ENCODE measurements around the gene TIMP1. TPM values are rescaled to one million over a fixed set of nuclear protein-coding genes. Genes with fewer than 3 reads are reported as not detected.

Gene TIMP1
- total and polyA plus RNA-seq, 3 donors from 2014 or later = 535 to 995 (median 708) TPM

DNA sequence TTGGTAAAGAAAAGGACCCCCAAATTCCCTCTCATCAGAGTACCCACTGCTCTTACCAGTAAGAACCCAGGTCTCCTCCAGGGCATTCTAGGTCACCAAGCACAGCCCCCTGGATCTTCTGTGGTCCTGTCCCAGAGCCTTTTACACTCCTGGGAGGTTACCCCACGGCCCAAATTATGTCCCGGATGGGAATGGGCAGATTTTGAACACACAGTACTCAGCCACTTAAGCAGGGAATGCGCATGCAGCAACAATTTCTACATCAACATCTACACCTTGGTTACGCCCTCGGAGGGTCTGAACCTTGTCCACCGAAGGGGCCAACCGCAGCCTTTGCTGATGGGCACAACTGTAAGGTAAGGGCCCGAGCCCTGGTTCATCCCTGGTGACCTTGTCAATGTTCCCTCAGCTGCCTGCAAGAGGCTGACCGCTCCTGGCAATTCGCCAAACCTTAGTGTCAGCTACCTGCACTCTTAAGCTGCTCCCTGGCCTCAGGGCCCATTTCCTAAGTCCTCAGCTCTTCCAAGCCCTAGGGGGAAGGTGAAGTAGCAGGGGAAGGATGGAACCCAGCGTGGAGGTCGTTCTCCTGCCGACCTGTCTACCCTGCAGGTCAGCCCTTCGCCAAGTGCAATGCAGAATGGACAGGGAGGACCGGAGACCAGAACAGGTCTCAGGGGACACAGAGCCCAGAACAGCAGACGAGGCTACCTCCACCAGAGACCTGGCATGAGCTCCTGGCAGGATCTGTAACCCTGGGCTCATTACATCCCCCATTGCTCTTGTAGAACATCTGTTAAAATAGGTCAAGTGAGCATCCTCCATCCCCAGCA, 5.9 kb downstream of the TIMP1 start:
- TF ChIP-seq POLR2A (IDR thresholded peaks at IDR 0.05) = no peak
- TF ChIP-seq, protein P1, sequence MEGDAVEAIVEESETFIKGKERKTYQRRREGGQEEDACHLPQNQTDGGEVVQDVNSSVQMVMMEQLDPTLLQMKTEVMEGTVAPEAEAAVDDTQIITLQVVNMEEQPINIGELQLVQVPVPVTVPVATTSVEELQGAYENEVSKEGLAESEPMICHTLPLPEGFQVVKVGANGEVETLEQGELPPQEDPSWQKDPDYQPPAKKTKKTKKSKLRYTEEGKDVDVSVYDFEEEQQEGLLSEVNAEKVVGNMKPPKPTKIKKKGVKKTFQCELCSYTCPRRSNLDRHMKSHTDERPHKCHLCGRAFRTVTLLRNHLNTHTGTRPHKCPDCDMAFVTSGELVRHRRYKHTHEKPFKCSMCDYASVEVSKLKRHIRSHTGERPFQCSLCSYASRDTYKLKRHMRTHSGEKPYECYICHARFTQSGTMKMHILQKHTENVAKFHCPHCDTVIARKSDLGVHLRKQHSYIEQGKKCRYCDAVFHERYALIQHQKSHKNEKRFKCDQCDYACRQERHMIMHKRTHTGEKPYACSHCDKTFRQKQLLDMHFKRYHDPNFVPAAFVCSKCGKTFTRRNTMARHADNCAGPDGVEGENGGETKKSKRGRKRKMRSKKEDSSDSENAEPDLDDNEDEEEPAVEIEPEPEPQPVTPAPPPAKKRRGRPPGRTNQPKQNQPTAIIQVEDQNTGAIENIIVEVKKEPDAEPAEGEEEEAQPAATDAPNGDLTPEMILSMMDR (IDR thresholded peaks at IDR 0.05) = no peak
- Histone ChIP-seq H3K4me1 (peaks cover 6% of the 10 kb centered on the region), H3K36me3 (ENCODE audit: low read depth, missing control alignments) (no peaks in the 10 kb centered on the region), H3K4me3 (no peak overlapping the region), H3K27ac (no peak overlapping the region), H3K9me3 (no peaks in the 10 kb centered on the region), H3K27me3 (no peaks in the 10 kb centered on the region)
- DNase-seq = no peak
- 83 to 100% methylated on average over 1 to 15 of the region's 16 CpGs for WGBS, 2 donors
- intact Hi-C loops (cut with DNase I; ENCODE audit: low total_unique reads) = no loop called here

DNA sequence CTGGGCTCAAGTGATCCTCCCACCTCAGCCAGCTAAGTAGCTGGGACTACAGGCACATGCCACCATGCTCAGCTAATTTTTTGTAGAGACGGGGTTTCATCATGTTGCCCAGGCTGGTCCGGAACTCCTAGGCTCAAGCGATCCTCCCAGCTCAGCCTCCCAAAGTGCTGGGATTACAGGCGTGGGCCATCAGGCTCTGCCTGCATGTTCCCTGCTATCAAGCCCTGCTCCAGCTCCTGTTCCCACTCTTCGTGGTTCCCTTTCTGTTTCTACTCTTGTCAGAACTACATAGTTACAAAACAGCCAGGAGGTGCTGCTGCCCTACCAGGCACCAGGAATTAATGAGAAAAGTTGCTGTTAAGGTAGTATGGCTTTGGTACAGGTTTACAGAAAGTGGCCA, 8.7 kb downstream of the TIMP1 start:
- no peak for TF ChIP-seq POLR2A (IDR thresholded peaks at IDR 0.05)
- TF ChIP-seq, protein P1 (IDR thresholded peaks at IDR 0.05) = no peak
- no peak overlapping the region for H3K4me3 ChIP-seq
- 40 to 83% methylated on average over 1 to 5 of the region's 5 CpGs for WGBS, 2 donors
- DNase-seq = no peak
- H3K9me3 ChIP-seq = no peaks in the 10 kb centered on the region
- no peaks in the 10 kb centered on the region for H3K4me1 ChIP-seq
- H3K27me3 ChIP-seq = no peaks in the 10 kb centered on the region
- intact Hi-C loops (cut with DNase I; ENCODE audit: low total_unique reads) = no loop called here
- no peak overlapping the region for H3K27ac ChIP-seq
- H3K36me3 ChIP-seq (ENCODE audit: low read depth, missing control alignments) = no peaks in the 10 kb centered on the region

DNA sequence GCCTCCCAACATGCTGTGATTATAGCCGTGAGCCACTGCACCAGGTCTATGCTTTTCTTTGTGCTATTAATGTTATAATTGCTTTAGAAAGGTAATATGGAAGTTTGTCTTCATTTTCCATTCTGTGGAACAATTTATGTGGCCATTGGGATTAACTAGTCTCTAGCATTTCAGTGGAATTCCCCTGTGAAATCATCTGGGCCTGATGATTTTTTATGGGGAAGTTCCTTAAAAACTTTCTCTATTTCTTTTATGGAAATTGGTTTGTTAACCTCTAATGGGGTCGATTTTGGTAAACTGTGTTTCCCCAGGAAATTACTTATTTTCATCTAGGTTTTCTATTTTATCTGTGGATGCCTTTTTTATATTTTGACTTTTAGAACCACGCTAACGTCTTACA, 11.3 kb downstream of the TIMP1 start:
- intact Hi-C loops (cut with DNase I; ENCODE audit: low total_unique reads) = no loop called here
- no peaks in the 10 kb centered on the region for H3K27me3 ChIP-seq
- no peak overlapping the region for H3K4me3 ChIP-seq
- H3K27ac ChIP-seq = no peak overlapping the region
- WGBS, 2 donors = 93 to 94% methylated on average over 4 of the region's 4 CpGs
- H3K4me1 ChIP-seq = no peaks in the 10 kb centered on the region
- no peaks in the 10 kb centered on the region for H3K36me3 ChIP-seq (ENCODE audit: low read depth, missing control alignments)
- TF ChIP-seq, protein P1 (IDR thresholded peaks at IDR 0.05) = no peak
- no peak for TF ChIP-seq POLR2A (IDR thresholded peaks at IDR 0.05)
- no peaks in the 10 kb centered on the region for H3K9me3 ChIP-seq
- no peak for DNase-seq

DNA sequence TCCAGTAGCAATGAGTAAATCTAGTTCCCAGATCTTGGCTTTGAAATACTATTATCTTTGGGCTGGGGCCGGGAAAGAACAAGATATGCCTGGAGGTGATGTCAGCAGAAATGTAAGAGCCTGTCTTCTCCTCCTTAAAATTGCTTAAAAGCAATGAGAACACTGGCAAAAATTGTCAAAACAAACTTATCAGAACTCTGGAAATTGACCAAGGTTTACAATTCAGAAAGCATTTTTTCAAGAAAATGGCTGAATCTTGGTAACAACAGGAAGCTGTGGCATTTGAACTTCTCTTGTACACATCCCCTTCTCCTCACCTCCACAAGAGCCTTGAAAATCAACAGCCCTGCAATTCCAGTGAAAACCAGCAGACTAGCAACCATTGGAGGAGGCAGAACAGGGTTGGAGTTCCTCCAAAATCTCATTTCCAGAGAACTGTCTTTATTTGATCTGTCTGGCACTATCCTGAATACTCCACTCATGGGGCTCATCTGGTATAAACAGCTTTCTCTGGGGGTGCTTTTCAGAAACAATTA, 13.5 kb downstream of the TIMP1 start:
- H3K4me1 ChIP-seq = no peaks in the 10 kb centered on the region
- H3K36me3 ChIP-seq (ENCODE audit: low read depth, missing control alignments) = no peaks in the 10 kb centered on the region
- WGBS, 2 donors = 33 to 36% methylated on average over 1 of the region's 1 CpG
- TF ChIP-seq POLR2A (IDR thresholded peaks at IDR 0.05) = no peak
- TF ChIP-seq, protein P1 (IDR thresholded peaks at IDR 0.05) = no peak
- peak; percentile 33 for DNase-seq
- H3K27ac ChIP-seq = peak overlapping the region in 1 of 2 donors; percentile 78
- no peaks in the 10 kb centered on the region for H3K9me3 ChIP-seq
- no peaks in the 10 kb centered on the region for H3K27me3 ChIP-seq
- intact Hi-C loops (cut with DNase I; ENCODE audit: low total_unique reads) = no loop called here
- no peak overlapping the region for H3K4me3 ChIP-seq

Measured in testis (tissue), 3 donors.